ENCODE data around the gene ARHGAP24.

Gene ARHGAP24

DNA sequence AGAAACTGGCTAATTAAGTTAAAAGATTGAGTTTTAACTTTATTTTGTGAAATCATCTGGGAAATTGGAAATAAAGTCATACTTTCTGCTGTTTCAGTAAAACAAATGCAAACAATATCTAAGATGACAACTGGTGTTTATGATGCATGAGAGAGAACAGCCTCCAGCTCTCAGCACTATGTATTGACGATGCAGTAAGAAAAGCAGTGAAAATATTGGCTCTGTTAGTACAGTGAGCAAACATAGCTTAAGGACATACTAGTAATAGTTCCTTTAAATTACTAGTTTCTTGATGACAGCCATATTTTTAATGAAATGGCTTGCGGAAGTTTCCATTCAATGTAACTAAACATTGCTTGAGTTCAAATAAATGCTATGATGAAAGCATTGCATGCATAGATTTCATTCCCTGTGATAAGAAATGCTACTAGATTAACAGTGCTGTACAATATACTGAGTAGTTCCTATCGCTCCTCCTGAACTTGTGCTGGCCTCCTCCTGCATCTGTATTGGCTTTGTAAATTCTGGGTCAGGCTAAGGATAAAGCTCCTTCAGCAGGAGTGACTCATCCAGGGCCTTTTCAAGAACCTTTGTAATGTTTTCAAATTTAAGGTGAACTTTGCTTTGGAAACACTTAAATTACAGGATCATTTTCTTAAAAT lies 11.6 kb downstream of the ARHGAP24 start:
- no peak for TF ChIP-seq CTCF (IDR thresholded peaks at IDR 0.05; ENCODE audit: low read depth, low read length)
- DNase-seq (ENCODE audit: extremely low read depth, low read depth), result no peak

DNA sequence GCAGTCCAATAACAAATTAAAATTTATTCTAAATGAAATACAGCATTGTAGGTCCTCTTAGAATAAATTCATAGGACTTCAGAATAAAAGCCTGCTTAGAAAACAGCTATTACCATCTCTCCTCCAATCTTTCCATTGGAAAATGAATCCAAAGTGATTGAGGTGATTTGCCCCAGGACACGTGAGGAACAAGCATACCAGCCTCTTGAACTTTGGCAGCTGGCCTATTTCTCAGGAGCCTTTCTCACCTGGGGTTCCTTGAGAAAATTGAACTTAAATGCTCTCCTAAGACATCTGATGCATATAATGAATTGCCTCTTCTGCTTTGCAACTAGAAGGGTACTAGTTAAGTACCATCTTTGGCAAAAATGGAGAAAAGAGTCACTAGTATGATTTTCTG lies 13.5 kb downstream of the ARHGAP24 start:
- no peak for DNase-seq (ENCODE audit: extremely low read depth, low read depth)
- TF ChIP-seq CTCF (IDR thresholded peaks at IDR 0.05; ENCODE audit: low read depth, low read length), result no peak

- DNase-seq (ENCODE audit: extremely low read depth, low read depth), result no peak
- no peak for TF ChIP-seq CTCF (IDR thresholded peaks at IDR 0.05; ENCODE audit: low read depth, low read length)
Measured at GRCh38 chr4:85489273-85489981, 14.5 kb downstream of the ARHGAP24 start.

- DNase-seq (ENCODE audit: extremely low read depth, low read depth), result no peak
- TF ChIP-seq CTCF (IDR thresholded peaks at IDR 0.05; ENCODE audit: low read depth, low read length), result no peak
Measured at GRCh38 chr4:85491527-85491926, 16.6 kb downstream of the ARHGAP24 start.

DNA sequence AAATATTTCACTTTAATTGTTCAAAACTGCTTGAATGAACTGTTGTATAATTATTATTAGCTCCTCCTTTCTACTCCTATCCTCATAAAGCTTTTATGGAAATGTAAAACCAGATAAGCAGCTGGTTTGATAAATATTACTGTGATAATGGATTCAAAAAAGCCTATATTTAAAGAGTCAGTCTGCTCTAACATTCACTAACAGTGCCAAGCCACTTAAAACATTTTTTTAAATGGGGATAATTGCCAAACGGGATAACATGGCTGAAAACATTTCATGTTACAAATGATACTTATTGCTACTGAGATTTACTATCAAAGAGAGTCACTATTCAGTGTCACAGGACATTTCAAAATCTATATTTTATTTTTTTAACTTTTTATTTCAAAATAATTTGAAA lies 17.4 kb downstream of the ARHGAP24 start:
- no peak for DNase-seq (ENCODE audit: extremely low read depth, low read depth)
- TF ChIP-seq CTCF (IDR thresholded peaks at IDR 0.05; ENCODE audit: low read depth, low read length), result no peak

GRCh38 chr4:85495621-85496020 lies 20.7 kb downstream of the ARHGAP24 start:
- TF ChIP-seq CTCF (IDR thresholded peaks at IDR 0.05; ENCODE audit: low read depth, low read length), result no peak
- no peak for DNase-seq (ENCODE audit: extremely low read depth, low read depth)

- TF ChIP-seq CTCF (IDR thresholded peaks at IDR 0.05; ENCODE audit: low read depth, low read length), result no peak
- no peak for DNase-seq (ENCODE audit: extremely low read depth, low read depth)
Measured at GRCh38 chr4:85496126-85496849, 21.3 kb downstream of the ARHGAP24 start.
